Common myeloid progenitor, CD34-positive (primary cell): ENCODE results near the gene IFI6.
A peak's percentile ranks its signal among the peaks of the same experiment; 100 is the strongest.

Source experiments
- CTCF ChIA-PET: fragments of 350-600 bp; sonication (Branson Sonifier 250); formaldehyde crosslinking; loops from one replicate; lab custom pipeline; 2021; ENCODE audit warnings: antibody characterized with exemption; lab: Charles Lee
- POLR2A ChIA-PET: fragments of 350-600 bp; sonication (Branson Sonifier 250); formaldehyde crosslinking; loops from one replicate; lab custom pipeline; 2021; ENCODE audit warnings: antibody characterized with exemption; lab: Charles Lee
- DNase-seq, 3 donors: peaks; one replicate each; pipeline versions ENCODE4 v3.0.0 to v3.0.0-alpha.2; 2013
- H3K27ac ChIP-seq, 2 experiments: 1 replicate in 1 of 2; 2 replicates in 1 of 2; pipeline ENCODE4 v1.7.0; 2013; ENCODE audit warnings: inconsistent platforms in 2 of 2, low read length in 2 of 2, mild to moderate bottlenecking in 2 of 2, low read depth in 1 of 2, moderate library complexity in 1 of 2; ENCODE audit not compliant: severe bottlenecking in 2 of 2, insufficient read depth in 1 of 2, poor library complexity in 1 of 2
- H3K27me3 ChIP-seq, 5 experiments: replicated peaks in 2 of 5; 1 replicate in 3 of 5; 2 replicates in 2 of 5; pipeline versions ENCODE4 v1.6.1 to v1.7.0; 2013; ENCODE audit warnings: low read length in 4 of 5, mild to moderate bottlenecking in 2 of 5, moderate library complexity in 2 of 5, inconsistent platforms in 1 of 5; ENCODE audit not compliant: insufficient read depth in 5 of 5, control insufficient read depth in 4 of 5
- H3K36me3 ChIP-seq, 4 experiments: 1 replicate in 2 of 4; 2 replicates in 2 of 4; pipeline versions ENCODE4 v1.6.1 to v1.7.0; 2013; ENCODE audit warnings: low read length in 3 of 4, control low read depth in 1 of 4, mild to moderate bottlenecking in 1 of 4; ENCODE audit not compliant: control insufficient read depth in 4 of 4, insufficient read depth in 4 of 4
- H3K4me1 ChIP-seq, 4 experiments: 1 replicate in 3 of 4; 2 replicates in 1 of 4; pipeline versions ENCODE4 v1.6.1 to v1.7.1; 2013; ENCODE audit warnings: low read length in 3 of 4, mild to moderate bottlenecking in 3 of 4, control low read depth in 1 of 4, inconsistent platforms in 1 of 4, moderate library complexity in 1 of 4; ENCODE audit not compliant: control insufficient read depth in 4 of 4, insufficient read depth in 4 of 4; ENCODE audit errors: control extremely low read depth in 1 of 4
- H3K4me3 ChIP-seq, 7 experiments: 1 replicate in 4 of 7; 2 replicates in 3 of 7; pipeline versions ENCODE4 v1.5.1 to v1.7.0; 2013; ENCODE audit warnings: mild to moderate bottlenecking in 7 of 7, low read length in 6 of 7, moderate library complexity in 6 of 7, inconsistent platforms in 2 of 7, low read depth in 2 of 7, control low read depth in 1 of 7; ENCODE audit not compliant: insufficient read depth in 4 of 7, control insufficient read depth in 1 of 7; ENCODE audit errors: extremely low read depth in 1 of 7
- H3K9me3 ChIP-seq, 5 experiments: 1 replicate in 4 of 5; 2 replicates in 1 of 5; pipeline versions ENCODE4 v1.6.1 to v1.7.1; 2013; ENCODE audit warnings: low read length in 4 of 5, mild to moderate bottlenecking in 2 of 5, inconsistent platforms in 1 of 5, low read depth in 1 of 5, moderate library complexity in 1 of 5; ENCODE audit not compliant: control insufficient read depth in 4 of 5, insufficient read depth in 2 of 5; ENCODE audit errors: control extremely low read depth in 1 of 5
- whole genome bisulfite sequencing: methylation state at CpG from one replicate; pipeline ENCODE4 v1.1.5; 2013; ENCODE audit not compliant: insufficient coverage; 5-methylcytosine and 5-hydroxymethylcytosine counted together

The IFI6 gene

DNA sequence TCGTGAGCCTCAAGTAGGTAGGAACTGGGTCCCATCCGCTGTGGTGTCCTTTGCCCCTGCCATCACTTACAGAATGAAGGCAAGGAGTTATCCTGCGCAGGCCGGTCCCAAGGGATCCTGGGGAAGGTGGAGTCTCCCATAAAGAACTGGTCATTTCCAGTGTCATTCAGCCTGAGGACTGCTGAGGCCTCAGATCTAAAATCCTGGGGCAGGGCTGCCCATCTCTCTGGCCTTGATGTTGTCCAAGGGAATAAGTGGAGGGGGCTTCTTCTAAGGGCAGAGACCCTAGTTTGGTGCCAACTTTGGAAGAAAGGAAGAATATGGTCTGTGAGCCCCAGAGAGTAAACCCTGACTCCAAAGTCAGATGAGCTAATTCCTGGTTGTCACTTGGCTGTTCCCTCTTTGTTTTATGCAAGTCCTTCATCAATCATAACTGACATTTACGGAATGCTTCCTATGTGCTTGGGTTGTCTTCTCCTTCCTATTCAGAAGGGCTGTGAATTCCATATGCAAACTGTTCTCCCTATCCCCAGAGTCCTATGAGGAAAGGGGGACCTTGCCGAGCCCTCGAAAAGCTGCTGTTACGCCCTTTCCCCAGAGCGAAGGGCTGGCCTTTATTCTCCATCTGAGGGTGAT lies 6.9 kb downstream of the IFI6 start:
- Histone ChIP-seq H3K9me3 (no peaks in the 10 kb centered on the region), H3K4me3 (no peak overlapping the region), H3K27ac (no peak overlapping the region), H3K36me3 (peaks cover 0 to 2% (median 0%) of the 10 kb centered on the region in 4 experiments), H3K4me1 (peaks cover 15 to 45% (median 25%) of the 10 kb centered on the region in 4 experiments), H3K27me3 (no peaks in the 10 kb centered on the region)
- CTCF ChIA-PET = interaction anchor here (1.1 to 8.9 kb wide), 7 partner anchors 21 to 249 kb away, joined by 3 to 311 read pairs (median 4); partner anchors contain the start of genes AHDC1 and FAM76A
- no peak for DNase-seq
- 97% methylated on average over 6 of the region's 9 CpGs for WGBS
- POLR2A ChIA-PET = interaction anchor here (0.6 kb wide), 1 partner anchor 56 kb away, joined by 5 read pairs; no protein-coding TSS in a partner anchor

DNA sequence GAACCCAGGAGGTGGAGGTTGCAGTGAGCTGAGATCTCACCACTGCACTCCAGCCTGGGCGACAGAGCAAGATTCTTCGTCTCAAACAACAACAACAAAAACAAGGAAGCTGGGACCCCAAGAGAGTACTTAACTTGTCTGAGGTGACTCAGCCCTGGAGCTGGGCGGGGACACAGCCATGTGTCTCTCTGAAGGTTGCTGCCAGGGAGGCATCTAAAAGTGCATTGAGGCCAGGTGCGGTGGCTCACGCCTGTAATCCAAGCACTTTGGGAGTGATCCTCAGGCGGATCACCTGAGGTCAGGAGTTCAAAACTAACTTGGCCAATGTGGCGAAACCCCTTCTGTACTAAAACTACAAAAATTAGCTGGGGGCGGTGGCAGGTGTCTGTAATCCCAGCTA lies 7.7 kb downstream of the IFI6 start:
- Histone ChIP-seq H3K4me3 (no peak overlapping the region), H3K27ac (no peak overlapping the region), H3K36me3 (peaks cover 0 to 2% (median 0%) of the 10 kb centered on the region in 4 experiments), H3K4me1 (peaks cover 14 to 47% (median 26%) of the 10 kb centered on the region in 4 experiments), H3K9me3 (no peaks in the 10 kb centered on the region), H3K27me3 (no peaks in the 10 kb centered on the region)
- ChIA-PET CTCF (interaction anchor here (0.7 to 8.9 kb wide), 6 partner anchors 20 to 107 kb away, joined by 3 to 311 read pairs (median 4); partner anchors contain the start of gene AHDC1), POLR2A (no interaction called here)
- peak in 1 of 3 donors; percentile 29 for DNase-seq
- WGBS = 96% methylated on average over 7 of the region's 8 CpGs

DNA sequence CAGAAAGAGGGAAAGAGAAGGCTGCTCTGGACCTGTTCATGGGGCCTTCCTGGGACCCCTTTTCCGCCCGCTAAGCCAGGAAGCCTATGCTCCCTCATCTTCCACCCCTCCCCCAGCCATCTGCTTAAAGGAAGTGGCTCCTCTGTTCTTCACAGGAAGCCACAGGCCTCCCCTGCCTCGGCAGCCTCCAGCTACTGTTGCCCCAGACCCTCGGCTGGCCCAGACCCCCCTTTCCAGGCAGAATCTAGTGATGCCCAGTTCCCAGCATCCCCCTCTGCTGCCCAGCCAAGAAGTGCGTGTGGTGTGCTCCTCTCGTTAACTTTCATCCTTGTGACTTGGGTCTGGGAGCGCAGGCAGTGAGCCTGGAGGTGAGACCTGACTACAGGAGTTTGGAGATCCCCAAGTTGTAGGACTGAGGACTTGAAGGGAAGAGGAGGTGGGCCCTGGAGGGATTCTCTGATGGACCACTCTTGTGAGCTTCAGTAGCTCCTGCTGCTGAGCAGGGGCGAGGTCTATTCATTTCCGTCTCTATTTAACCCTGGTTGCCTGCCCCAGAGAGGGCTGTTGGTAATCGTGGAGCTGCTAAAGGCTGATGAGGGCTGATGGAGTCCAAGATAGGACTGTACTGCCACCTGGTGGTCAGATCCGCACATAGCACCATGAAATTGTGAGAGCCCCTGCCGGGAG lies 9.1 kb downstream of the IFI6 start:
- peak; percentile 88 to 93 (median 90) for DNase-seq
- WGBS = 9% methylated on average over 8 of the region's 12 CpGs
- no peaks in the 10 kb centered on the region for H3K27me3 ChIP-seq
- H3K4me3 ChIP-seq = peak overlapping the region in 4 of 7 experiments; percentile 33 to 52 (median 41)
- peak overlapping the region in 1 of 2 experiments; percentile 66 for H3K27ac ChIP-seq
- no peaks in the 10 kb centered on the region for H3K9me3 ChIP-seq
- ChIA-PET POLR2A (interaction anchor here (1.0 to 1.4 kb wide), 2 partner anchors 31 to 33 kb away, joined by 3 to 4 read pairs; no protein-coding TSS in a partner anchor), CTCF (interaction anchor here (0.6 to 8.9 kb wide), 29 partner anchors 9 to 363 kb away, joined by 3 to 311 read pairs (median 5); partner anchors contain the start of genes AHDC1, FGR and IFI6)
- H3K4me1 ChIP-seq = peaks cover 14 to 54% (median 30%) of the 10 kb centered on the region in 4 experiments
- peaks cover 0 to 2% (median 0%) of the 10 kb centered on the region in 4 experiments for H3K36me3 ChIP-seq

DNA sequence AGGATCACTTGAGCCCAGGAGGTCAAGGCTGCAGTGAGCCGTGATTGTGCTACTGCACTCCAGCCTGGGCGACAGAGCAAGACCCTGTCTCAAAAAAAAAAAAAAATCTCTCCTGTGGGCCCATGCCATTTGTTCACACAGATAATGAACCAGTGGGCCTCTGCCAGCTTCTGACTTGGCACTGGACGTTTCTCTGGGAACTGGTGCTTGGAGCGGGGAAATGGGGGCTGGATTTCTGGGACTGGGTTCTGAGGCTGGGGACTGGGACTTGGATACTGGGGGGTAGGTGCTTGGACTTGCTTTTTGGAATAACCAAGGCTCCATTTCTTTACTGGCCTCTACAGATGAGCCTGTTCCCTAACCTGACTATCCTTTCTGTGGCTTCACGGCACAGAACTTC lies 9.7 kb downstream of the IFI6 start:
- peaks cover 14 to 53% (median 30%) of the 10 kb centered on the region in 4 experiments for H3K4me1 ChIP-seq
- WGBS = 84% methylated on average over 4 of the region's 5 CpGs
- H3K27me3 ChIP-seq = no peaks in the 10 kb centered on the region

DNA sequence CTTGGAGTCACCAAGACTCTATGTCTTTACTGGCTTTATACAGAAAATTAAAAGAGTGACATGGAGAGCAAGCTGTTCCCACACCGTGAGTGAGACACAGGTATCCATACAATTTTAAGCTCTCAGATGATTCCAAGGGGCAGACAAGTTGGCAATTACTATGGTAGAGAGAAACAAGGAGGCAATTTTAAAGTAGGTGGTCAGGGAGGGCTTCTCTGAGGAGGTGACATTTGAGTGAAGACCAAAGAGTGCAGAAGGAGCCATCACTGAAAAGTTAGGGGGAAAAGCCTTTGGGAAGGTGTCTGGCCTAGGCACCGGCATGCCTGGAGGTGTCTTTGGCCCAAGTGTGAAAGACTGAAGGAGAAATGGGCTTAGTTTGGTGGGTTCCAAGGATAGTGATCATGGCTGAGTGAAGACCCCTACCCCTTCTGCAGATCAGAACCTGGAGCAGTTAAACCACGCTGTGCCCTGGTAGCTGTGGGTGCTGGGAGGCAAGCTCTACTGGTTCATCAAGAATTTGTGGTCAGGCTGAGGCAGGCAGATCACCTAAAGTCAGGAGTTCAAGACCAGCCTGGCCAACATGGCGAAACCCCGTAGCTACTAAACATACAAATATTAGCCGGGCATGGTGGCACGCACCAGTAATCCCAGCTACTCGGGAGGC lies 10.4 kb downstream of the IFI6 start:
- Histone ChIP-seq H3K4me3 (no peak overlapping the region), H3K4me1 (peaks cover 14 to 49% (median 30%) of the 10 kb centered on the region in 4 experiments), H3K27ac (no peak overlapping the region), H3K9me3 (no peaks in the 10 kb centered on the region), H3K27me3 (no peaks in the 10 kb centered on the region), H3K36me3 (peaks cover 0 to 2% (median 0%) of the 10 kb centered on the region in 4 experiments)
- CTCF ChIA-PET = interaction anchor here (0.7 to 8.9 kb wide), 20 partner anchors 8 to 365 kb away, joined by 3 to 311 read pairs (median 4); partner anchors contain the start of gene AHDC1
- no peak for DNase-seq
- 92% methylated on average over 3 of the region's 8 CpGs for WGBS
- POLR2A ChIA-PET = interaction anchor here (1.3 kb wide), 1 partner anchor 64 kb away, joined by 4 read pairs; the partner anchor contains the start of gene FAM76A

More for the DNA sequence above, 9.7 kb downstream of the IFI6 start:
- ChIA-PET POLR2A (interaction anchor here (1.4 kb wide), 1 partner anchor 30 kb away, joined by 4 read pairs; no protein-coding TSS in a partner anchor), CTCF (interaction anchor here (0.7 to 8.9 kb wide), 26 partner anchors 8 to 329 kb away, joined by 3 to 311 read pairs (median 5); partner anchors contain the start of genes AHDC1, FGR and IFI6)
- peak overlapping the region in 2 of 7 experiments; percentile 38 to 44 for H3K4me3 ChIP-seq
- no peaks in the 10 kb centered on the region for H3K9me3 ChIP-seq
- no peak for DNase-seq
- H3K27ac ChIP-seq = peak overlapping the region in 1 of 2 experiments; percentile 66
- H3K36me3 ChIP-seq = peaks cover 0 to 2% (median 0%) of the 10 kb centered on the region in 4 experiments

DNA sequence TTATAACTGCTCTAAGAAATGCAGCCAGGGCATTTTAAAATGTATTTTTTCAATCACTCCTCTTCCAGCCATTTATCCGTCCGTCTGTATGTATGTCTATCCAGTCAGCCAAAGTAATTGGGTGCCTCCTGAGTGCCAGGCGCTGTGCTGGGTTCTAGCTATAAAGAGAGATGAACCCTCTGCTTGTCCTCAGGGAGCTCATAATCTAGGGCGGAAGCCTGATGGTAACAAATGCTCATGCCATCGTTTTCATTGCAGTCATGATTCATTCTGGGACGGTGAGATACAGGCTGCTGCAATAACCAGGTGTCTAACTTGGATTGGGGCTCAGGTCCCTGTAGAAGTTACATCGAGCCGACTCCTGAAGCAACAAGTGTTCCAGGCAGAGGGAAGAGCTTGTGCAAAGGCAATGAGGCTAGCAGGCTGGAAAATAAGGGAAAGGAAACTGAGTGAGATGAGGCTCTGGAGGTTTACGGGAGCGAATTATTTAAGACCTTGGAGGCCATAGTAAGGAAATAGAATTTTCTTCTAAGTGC lies 11.6 kb downstream of the IFI6 start:
- DNase-seq = peak in 2 of 3 donors; percentile 33 to 44
- POLR2A ChIA-PET = interaction anchor here (1.3 to 1.6 kb wide), 2 partner anchors 27 to 65 kb away, joined by 4 to 6 read pairs; partner anchors contain the start of gene FAM76A

More for the DNA sequence above, 11.6 kb downstream of the IFI6 start:
- H3K4me1 ChIP-seq = peaks cover 14 to 61% (median 40%) of the 10 kb centered on the region in 4 experiments
- no peaks in the 10 kb centered on the region for H3K9me3 ChIP-seq
- H3K27ac ChIP-seq = no peak overlapping the region
- CTCF ChIA-PET = interaction anchor here (0.8 to 8.9 kb wide), 10 partner anchors 7 to 363 kb away, joined by 3 to 311 read pairs (median 6); partner anchors contain the start of gene AHDC1
- no peaks in the 10 kb centered on the region for H3K27me3 ChIP-seq
- WGBS = 62% methylated on average over 9 of the region's 10 CpGs
- peak overlapping the region in 6 of 7 experiments; percentile 35 to 75 (median 60) for H3K4me3 ChIP-seq
- H3K36me3 ChIP-seq = no peaks in the 10 kb centered on the region
